B cell (primary cell): Measurements from ENCODE around the gene GPRC5D. TPM values are rescaled to one million over a fixed set of nuclear protein-coding genes. Genes with fewer than 3 reads are reported as not detected.

Experiments
- ATAC-seq: fragments of 200-7000 bp; cut with Tn5 transposase; one replicate; pipeline ENCODE4 v1.10.0; 2021; ENCODE audit warnings: low read depth, mild to moderate bottlenecking, moderate number of reproducible peaks, moderate library complexity
- CTCF ChIA-PET: fragments of 350-600 bp; sonication (Branson Sonifier 250); formaldehyde crosslinking; loops from one replicate; lab custom pipeline; 2021; ENCODE audit warnings: antibody characterized with exemption, inconsistent platforms; lab: Charles Lee
- POLR2A ChIA-PET: fragments of 350-600 bp; sonication (Branson Sonifier 250); formaldehyde crosslinking; loops from one replicate; lab custom pipeline; 2021; ENCODE audit warnings: antibody characterized with exemption; lab: Charles Lee
- DNase-seq: peaks from one replicate; pipeline ENCODE4 v3.0.0; 2013
- H2AFZ ChIP-seq: 2 replicates; pipeline ENCODE4 v1.6.1; 2012; ENCODE audit warnings: mild to moderate bottlenecking, low read depth, low read length; ENCODE audit not compliant: insufficient read depth, poor library complexity, severe bottlenecking
- H3K27ac ChIP-seq, 2 donors: 1 replicate in 1 of 2; 2 replicates in 1 of 2; pipeline ENCODE4 v1.5.1; 2012 to 2013; ENCODE audit warnings: low read length in 2 of 2, mild to moderate bottlenecking in 2 of 2, moderate library complexity in 1 of 2
- H3K27me3 ChIP-seq, 4 experiments: fragments of 200-600 bp in 1 of 4; sonication (generic) in 1 of 4; replicated peaks in 1 of 4; 1 replicate in 2 of 4; 2 replicates in 2 of 4; pipeline versions ENCODE4 v1.6.1 to v1.7.0; 2013 to 2016; ENCODE audit warnings: low read length in 3 of 4, mild to moderate bottlenecking in 2 of 4, mixed read lengths in 1 of 4, moderate library complexity in 1 of 4; ENCODE audit not compliant: insufficient read depth in 4 of 4, control insufficient read depth in 3 of 4; ENCODE audit errors: control extremely low read depth in 1 of 4
- H3K36me3 ChIP-seq, 2 experiments: replicated peaks in 1 of 2; 1 replicate in 1 of 2; 2 replicates in 1 of 2; pipeline versions ENCODE4 v1.6.1 to v1.7.1; 2013; ENCODE audit warnings: low read length in 1 of 2; ENCODE audit not compliant: insufficient read depth in 2 of 2, control insufficient read depth in 1 of 2; ENCODE audit errors: control extremely low read depth in 1 of 2, extremely low read depth in 1 of 2
- H3K4me1 ChIP-seq, 2 donors: fragments of 200-600 bp in 1 of 2; sonication (generic) in 1 of 2; 1 replicate in 1 of 2; 2 replicates in 1 of 2; pipeline versions ENCODE4 v1.5.1 to v1.6.1; 2013 to 2017; ENCODE audit warnings: low read length in 2 of 2; ENCODE audit not compliant: control insufficient read depth in 2 of 2, insufficient read depth in 2 of 2
- H3K4me2 ChIP-seq: replicated peaks from 2 replicates; pipeline ENCODE3; 2012; ENCODE audit warnings: mild to moderate bottlenecking, low read depth, low read length; ENCODE audit not compliant: poor library complexity, severe bottlenecking
- H3K4me3 ChIP-seq, 5 experiments: fragments of 200-600 bp in 1 of 5; sonication (generic) in 1 of 5; 1 replicate in 3 of 5; 2 replicates in 2 of 5; pipeline versions ENCODE4 v1.5.1 to v1.7.0; 2011 to 2016; ENCODE audit warnings: low read length in 4 of 5, mild to moderate bottlenecking in 4 of 5, low read depth in 2 of 5, control low read depth in 1 of 5, moderate library complexity in 1 of 5; ENCODE audit not compliant: insufficient read depth in 1 of 5; ENCODE audit errors: control extremely low read depth in 1 of 5, extremely low read depth in 1 of 5
- H3K79me2 ChIP-seq: fragments of 200-600 bp; sonication (generic); one replicate; pipeline ENCODE4 v1.6.0; 2016; ENCODE audit warnings: low read length; ENCODE audit not compliant: control insufficient read depth, insufficient read depth
- H3K9ac ChIP-seq: fragments of 200-600 bp; sonication (generic); 2 replicates; pipeline ENCODE4 v1.6.1; 2017; ENCODE audit warnings: mild to moderate bottlenecking, low read length, moderate library complexity
- H3K9me3 ChIP-seq, 3 donors: one replicate each; pipeline versions ENCODE4 v1.6.1 to v1.7.1; 2013; ENCODE audit warnings: low read length in 2 of 3; ENCODE audit not compliant: control insufficient read depth in 2 of 3, insufficient read depth in 1 of 3; ENCODE audit errors: control extremely low read depth in 1 of 3
- H4K20me1 ChIP-seq: 2 replicates; pipeline ENCODE4 v1.6.0; 2012; ENCODE audit warnings: mild to moderate bottlenecking, low read length; ENCODE audit not compliant: insufficient read depth, control insufficient read depth, poor library complexity, severe bottlenecking
- H3K27ac Mint-ChIP-seq: one replicate; pipeline ENCODE4 v1.8.0; 2021; ENCODE audit warnings: mixed read lengths
- H3K27me3 Mint-ChIP-seq: one replicate; pipeline ENCODE4 v1.8.0; 2021; ENCODE audit warnings: mixed read lengths
- H3K4me1 Mint-ChIP-seq: one replicate; pipeline ENCODE4 v1.8.0; 2021; ENCODE audit warnings: mixed read lengths
- H3K4me3 Mint-ChIP-seq: one replicate; pipeline ENCODE4 v1.8.0; 2021; ENCODE audit warnings: mixed read lengths
- H3K9me3 Mint-ChIP-seq: one replicate; pipeline ENCODE4 v1.8.0; 2022; ENCODE audit warnings: mixed read lengths; ENCODE audit not compliant: insufficient read depth
- EZH2 ChIP-seq: IDR thresholded peaks from 2 replicates; pipeline ENCODE4 v1.6.1; 2012; ENCODE audit warnings: borderline replicate concordance, low read depth, mild to moderate bottlenecking, moderate library complexity, low read length; ENCODE audit not compliant: insufficient read depth, poor library complexity, severe bottlenecking
- WGBS: methylation state at CpG from one replicate; pipeline ENCODE4 v1.1.5; 2013; ENCODE audit warnings: missing lambda C conversion rate; ENCODE audit not compliant: insufficient coverage; 5-methylcytosine and 5-hydroxymethylcytosine counted together
- intact Hi-C: fragments of 100-400 bp; cut with micrococcal nuclease; formaldehyde crosslinking; loops from one replicate; pipeline ENCODE4 v1.10.0; 2022
- polyA plus RNA-seq: library from polyadenylated mRNA; depleted of rRNA; stranded (reverse); fragments of >200 nt; gene quantifications from 2 replicates; pipeline ENCODE4 v1.2.3, GENCODE V29; 2012
- total RNA-seq, 2 donors: library from RNA; stranded (reverse); fragments of 120-200 nt in 1 of 2; gene quantifications; 1 replicate in 1 of 2; 2 replicates in 1 of 2; pipeline versions ENCODE4 v1.2.3 to v1.2.4, GENCODE V29; 2013 to 2022
- TF ChIP-seq, protein P1 (sequence below): fragments of 200-600 bp; IDR thresholded peaks from one replicate; pipeline ENCODE4 v1.8.0; 2022; ENCODE audit warnings: antibody characterized with exemption, mild to moderate bottlenecking

The GPRC5D gene
- total and polyA plus RNA-seq, 2 donors (not counting 1 experiment from before 2014, with no cell fraction given): 0.47 to 7.7 TPM

DNA sequence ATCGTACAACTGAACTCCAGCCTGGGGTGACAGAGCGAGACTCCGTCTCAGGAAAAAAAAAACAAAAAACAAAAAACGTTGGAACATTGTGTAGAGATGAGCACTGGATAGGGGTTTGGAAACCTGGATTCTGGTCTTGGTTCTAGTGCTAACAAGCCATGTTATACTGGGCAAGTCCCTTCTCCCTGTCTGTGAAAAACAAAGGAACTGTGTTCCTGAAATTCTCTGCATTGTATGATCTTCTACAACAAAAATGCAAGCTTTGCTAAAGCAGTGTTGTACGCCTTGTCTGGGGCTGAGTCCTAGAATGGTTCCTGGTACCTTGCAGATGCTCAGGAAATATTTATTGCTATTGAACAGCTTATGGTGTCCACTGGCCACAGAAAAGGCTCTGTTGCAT is 13.4 kb downstream of the GPRC5D start:
- CTCF ChIA-PET: interaction anchor here (0.7 kb wide), 1 partner anchor 804 kb away, joined by 3 read pairs; no protein-coding TSS in a partner anchor
- no peak for DNase-seq
- 96% methylated on average over 5 of the region's 5 CpGs for WGBS

DNA sequence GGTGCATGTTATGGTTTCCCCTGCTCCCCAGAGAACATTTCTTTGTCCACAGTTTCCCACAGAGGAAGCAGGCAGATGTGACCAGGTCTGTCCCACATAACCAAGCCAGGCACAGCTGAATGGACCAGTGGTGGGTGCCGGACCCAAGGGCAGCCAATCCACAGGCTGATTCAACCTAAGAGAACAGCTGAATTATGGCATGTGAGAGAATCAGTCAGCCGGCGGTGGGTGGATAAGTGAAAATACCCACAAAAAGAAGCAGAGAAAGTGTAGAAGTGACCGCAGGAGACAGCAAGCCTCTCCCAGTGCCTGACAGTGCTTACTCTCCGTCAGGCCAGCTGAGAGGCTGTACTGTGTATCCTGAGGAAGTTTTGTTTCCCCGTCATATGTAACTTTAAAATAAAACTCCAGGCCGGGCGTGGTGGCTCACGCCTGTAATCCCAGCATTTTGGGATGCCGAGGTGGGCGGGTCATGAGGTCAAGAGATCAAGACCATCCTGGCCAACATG is 14.9 kb downstream of the GPRC5D start:
- no peak for DNase-seq
- no peaks in the 10 kb centered on the region for H3K4me1 ChIP-seq

More for the DNA sequence above, 13.4 kb downstream of the GPRC5D start:
- Mint-ChIP-seq H3K27me3 (peaks cover 10% of the 10 kb centered on the region), H3K4me1 (no peaks in the 10 kb centered on the region), H3K9me3 (no peaks in the 10 kb centered on the region), H3K27ac (no peak overlapping the region), H3K4me3 (no peak overlapping the region)
- Histone ChIP-seq H3K4me1 (no peaks in the 10 kb centered on the region), H2AFZ (no peak overlapping the region), H3K4me3 (no peak overlapping the region), H3K36me3 (no peaks in the 10 kb centered on the region), H4K20me1 (no peaks in the 10 kb centered on the region), H3K9me3 (no peaks in the 10 kb centered on the region), H3K27ac (no peak overlapping the region), H3K9ac (no peak overlapping the region), H3K27me3 (no peaks in the 10 kb centered on the region), H3K4me2 (no peak overlapping the region), H3K79me2 (no peaks in the 10 kb centered on the region)
- intact Hi-C loops: no loop called here
- TF ChIP-seq, protein P1, sequence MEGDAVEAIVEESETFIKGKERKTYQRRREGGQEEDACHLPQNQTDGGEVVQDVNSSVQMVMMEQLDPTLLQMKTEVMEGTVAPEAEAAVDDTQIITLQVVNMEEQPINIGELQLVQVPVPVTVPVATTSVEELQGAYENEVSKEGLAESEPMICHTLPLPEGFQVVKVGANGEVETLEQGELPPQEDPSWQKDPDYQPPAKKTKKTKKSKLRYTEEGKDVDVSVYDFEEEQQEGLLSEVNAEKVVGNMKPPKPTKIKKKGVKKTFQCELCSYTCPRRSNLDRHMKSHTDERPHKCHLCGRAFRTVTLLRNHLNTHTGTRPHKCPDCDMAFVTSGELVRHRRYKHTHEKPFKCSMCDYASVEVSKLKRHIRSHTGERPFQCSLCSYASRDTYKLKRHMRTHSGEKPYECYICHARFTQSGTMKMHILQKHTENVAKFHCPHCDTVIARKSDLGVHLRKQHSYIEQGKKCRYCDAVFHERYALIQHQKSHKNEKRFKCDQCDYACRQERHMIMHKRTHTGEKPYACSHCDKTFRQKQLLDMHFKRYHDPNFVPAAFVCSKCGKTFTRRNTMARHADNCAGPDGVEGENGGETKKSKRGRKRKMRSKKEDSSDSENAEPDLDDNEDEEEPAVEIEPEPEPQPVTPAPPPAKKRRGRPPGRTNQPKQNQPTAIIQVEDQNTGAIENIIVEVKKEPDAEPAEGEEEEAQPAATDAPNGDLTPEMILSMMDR: no peak
- TF ChIP-seq EZH2: no peak
- POLR2A ChIA-PET: no interaction called here
- no peak for ATAC-seq

More for the DNA sequence above, 14.9 kb downstream of the GPRC5D start:
- ATAC-seq: no peak
- WGBS: 97% methylated on average over 8 of the region's 11 CpGs
- no peaks in the 10 kb centered on the region for H3K79me2 ChIP-seq
- intact Hi-C loops: no loop called here
- Mint-ChIP-seq H3K9me3 (no peaks in the 10 kb centered on the region), H3K27ac (no peak overlapping the region), H3K4me3 (no peak overlapping the region), H3K4me1 (no peaks in the 10 kb centered on the region), H3K27me3 (peaks cover 10% of the 10 kb centered on the region)
- no peaks in the 10 kb centered on the region for H3K36me3 ChIP-seq
- ChIA-PET POLR2A (no interaction called here), CTCF (no interaction called here)
- H3K27me3 ChIP-seq: no peaks in the 10 kb centered on the region
- H2AFZ ChIP-seq: no peak overlapping the region
- no peak overlapping the region for H3K4me3 ChIP-seq
- no peaks in the 10 kb centered on the region for H3K9me3 ChIP-seq
- H3K27ac ChIP-seq: no peak overlapping the region
- no peak overlapping the region for H3K4me2 ChIP-seq
- H3K9ac ChIP-seq: no peak overlapping the region
- TF ChIP-seq, protein P1: no peak
- no peak for TF ChIP-seq EZH2
- no peaks in the 10 kb centered on the region for H4K20me1 ChIP-seq
